ENCODE measurements around the gene RFPL1.
"Not testable (repeated sequence)": the region's sequence is repeated elsewhere in the genome, so short reads cannot be mapped to it uniquely, and the experiment has no call there.

The RFPL1 gene

DNA sequence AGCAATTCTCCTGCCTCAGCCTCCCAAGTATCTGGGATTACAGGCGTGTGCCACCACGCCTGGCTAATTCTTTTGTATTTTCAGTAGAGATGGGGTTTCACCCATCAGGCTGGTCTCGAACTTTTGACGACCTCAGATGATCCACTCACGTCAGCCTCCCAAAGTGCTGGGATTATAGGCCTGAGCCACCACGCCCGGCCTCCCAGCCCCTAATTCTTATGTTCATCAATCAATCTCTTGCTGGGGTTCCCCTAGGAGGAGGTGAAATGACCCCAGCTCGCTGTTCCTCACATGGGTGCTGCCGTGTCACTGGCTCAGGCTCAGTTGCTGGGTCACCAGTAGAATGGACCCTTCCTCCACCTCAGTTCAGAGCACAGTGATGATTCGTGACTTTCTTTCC, at the start of gene RFPL1:
RFPL1 (plus strand) TSS at position 301 of the 400 bp plus-strand sequence.
- H3K4me3 ChIP-seq (ENCODE audit: low read depth, low read length); DNase-seq (ENCODE audit: low read depth, low spot score); in situ Hi-C loops (cut with HindIII; ENCODE audit: low sequenced_read_pairs): not testable (repeated sequence)

GRCh38 chr22:29388759-29389090, 49.7 kb upstream of the RFPL1 start:
- H3K4me3 ChIP-seq (ENCODE audit: low read depth, low read length): peak overlapping the region; percentile 85
- DNase-seq (ENCODE audit: low read depth, low spot score): no peak
- in situ Hi-C loops (cut with HindIII; ENCODE audit: low sequenced_read_pairs): no loop called here
- no peak for TF ChIP-seq CTCF (IDR thresholded peaks at IDR 0.05; ENCODE audit: low read depth, low read length)

DNA sequence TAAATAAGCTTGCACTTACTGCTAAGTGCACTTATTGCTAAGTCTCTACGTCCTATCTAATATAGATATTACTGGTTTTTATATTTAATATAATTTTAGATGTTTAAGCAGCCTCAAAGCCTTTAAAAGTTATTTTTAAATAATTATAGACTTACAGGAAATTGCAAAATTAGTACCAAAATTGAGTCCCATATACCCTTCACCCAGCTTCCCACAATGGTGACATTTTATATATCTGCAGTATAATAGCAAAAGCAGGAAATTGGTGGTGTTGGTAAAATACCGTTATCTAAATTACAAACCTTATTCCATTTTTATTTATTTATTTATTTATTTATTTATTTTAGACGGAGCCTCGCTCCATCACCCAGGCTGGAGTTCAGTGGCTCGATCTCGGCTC, 48.1 kb upstream of the RFPL1 start:
- no peak for TF ChIP-seq CTCF (IDR thresholded peaks at IDR 0.05; ENCODE audit: low read depth, low read length)
- H3K4me3 ChIP-seq (ENCODE audit: low read depth, low read length): no peak overlapping the region
- in situ Hi-C loops (cut with HindIII; ENCODE audit: low sequenced_read_pairs): no loop called here
- no peak for DNase-seq (ENCODE audit: low read depth, low spot score)

- DNase-seq (ENCODE audit: low read depth, low spot score): no peak
- no peak for TF ChIP-seq CTCF (IDR thresholded peaks at IDR 0.05; ENCODE audit: low read depth, low read length)
- no peak overlapping the region for H3K4me3 ChIP-seq (ENCODE audit: low read depth, low read length)
- in situ Hi-C loops (cut with HindIII; ENCODE audit: low sequenced_read_pairs): no loop called here
These were observed 46.8 kb upstream of the RFPL1 start for GRCh38 chr22:29391546-29391945.

GRCh38 chr22:29393019-29393608, 45.3 kb upstream of the RFPL1 start:
- no peak overlapping the region for H3K4me3 ChIP-seq (ENCODE audit: low read depth, low read length)
- in situ Hi-C loops (cut with HindIII; ENCODE audit: low sequenced_read_pairs): no loop called here
- TF ChIP-seq CTCF (IDR thresholded peaks at IDR 0.05; ENCODE audit: low read depth, low read length): no peak
- no peak for DNase-seq (ENCODE audit: low read depth, low spot score)

DNA sequence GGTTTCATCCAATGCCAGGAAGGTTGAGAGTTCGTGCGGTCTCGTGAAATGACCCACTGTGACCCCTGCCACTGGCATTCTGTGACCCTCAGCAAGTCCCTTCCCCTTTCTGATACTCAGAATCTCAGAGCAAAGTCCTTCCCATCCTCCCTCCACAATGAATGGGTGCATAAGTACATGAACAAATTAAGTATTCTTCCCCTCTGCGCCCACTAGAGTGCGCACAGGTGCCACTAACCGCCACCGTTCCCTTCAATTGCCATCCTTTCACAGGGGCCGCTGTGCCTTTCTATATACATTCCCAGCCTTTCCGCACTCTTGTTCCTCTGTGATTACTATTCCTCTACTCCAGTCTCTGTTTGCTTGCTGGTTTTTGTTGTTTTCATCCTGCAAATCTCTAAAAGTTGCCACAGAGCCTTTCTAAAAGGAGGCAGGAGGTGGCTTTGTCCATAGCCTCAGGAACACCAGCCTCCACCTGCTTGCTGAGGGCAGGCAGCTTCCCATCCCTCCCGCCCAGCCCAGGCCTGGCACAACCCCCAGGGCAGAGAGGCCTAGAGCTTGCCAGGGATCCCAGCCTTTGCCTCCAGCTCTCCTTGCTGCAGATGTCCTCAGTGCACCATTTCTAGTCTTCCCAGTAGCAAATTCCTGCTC, 43.3 kb upstream of the RFPL1 start:
- H3K4me3 ChIP-seq (ENCODE audit: low read depth, low read length): no peak overlapping the region
- in situ Hi-C loops (cut with HindIII; ENCODE audit: low sequenced_read_pairs): no loop called here
- peak; percentile 77 for TF ChIP-seq CTCF (IDR thresholded peaks at IDR 0.05; ENCODE audit: low read depth, low read length)
- peak; percentile 78 for DNase-seq (ENCODE audit: low read depth, low spot score)

DNA sequence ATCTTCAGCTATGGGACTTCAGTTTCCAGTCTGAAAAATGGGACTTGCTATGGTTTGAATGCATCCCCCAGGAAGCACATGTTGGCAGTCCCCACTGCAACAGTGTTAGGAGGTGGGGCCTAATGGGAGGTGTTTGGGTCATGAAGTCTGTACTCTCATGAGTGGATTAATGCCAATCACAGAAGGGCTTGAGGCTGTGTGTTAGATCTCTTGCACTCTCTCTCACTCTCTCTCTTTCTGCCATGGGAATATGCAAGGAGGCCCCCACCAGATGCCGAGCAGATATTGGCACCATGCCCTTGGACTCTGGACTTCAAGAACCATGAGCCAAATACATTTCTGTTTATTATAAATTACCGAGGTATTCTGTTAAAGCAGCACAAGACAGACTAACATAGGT, 42.3 kb upstream of the RFPL1 start:
- H3K4me3 ChIP-seq (ENCODE audit: low read depth, low read length): no peak overlapping the region
- in situ Hi-C loops (cut with HindIII; ENCODE audit: low sequenced_read_pairs): no loop called here
- no peak for DNase-seq (ENCODE audit: low read depth, low spot score)
- TF ChIP-seq CTCF (IDR thresholded peaks at IDR 0.05; ENCODE audit: low read depth, low read length): no peak
